Ascending aorta (tissue), 2 donors: ENCODE results near the gene CEP76. TPM values are rescaled to one million over a fixed set of nuclear protein-coding genes. Genes with fewer than 3 reads are reported as not detected.

Experiments used
- DNase-seq, 2 donors: peaks; one replicate each; pipeline ENCODE4 v3.0.0-alpha.2; 2019; ENCODE audit warnings: low spot score in 2 of 2
- H3K27ac ChIP-seq, 2 donors: fragments of 200-600 bp; sonication (generic); one replicate each; pipeline ENCODE4 v1.5.1; 2016 to 2017; ENCODE audit warnings: mild to moderate bottlenecking in 1 of 2
- H3K27me3 ChIP-seq: fragments of 200-600 bp; sonication (generic); one replicate; pipeline ENCODE4 v1.5.1; 2017
- H3K36me3 ChIP-seq, 2 donors: fragments of 200-600 bp; sonication (generic); one replicate each; pipeline ENCODE4 v1.5.1; 2016
- H3K4me1 ChIP-seq, 2 donors: fragments of 200-600 bp; sonication (generic); one replicate each; pipeline ENCODE4 v1.5.1; 2016 to 2017; ENCODE audit warnings: mild to moderate bottlenecking in 1 of 2
- H3K4me3 ChIP-seq, 2 donors: fragments of 200-600 bp; sonication (generic); one replicate each; pipeline ENCODE4 v1.5.1; 2016 to 2017; ENCODE audit warnings: mild to moderate bottlenecking in 1 of 2
- H3K9me3 ChIP-seq, 2 donors: fragments of 200-600 bp; sonication (generic); one replicate each; pipeline ENCODE4 v1.5.1; 2016
- CTCF ChIP-seq, 3 experiments: fragments of 200-600 bp in 2 of 3; fragments of 450-650 bp in 1 of 3; sonication (generic) in 2 of 3; IDR thresholded peaks; one replicate each; pipeline ENCODE4 v1.5.1; 2016 to 2019; ENCODE audit warnings: antibody characterized with exemption in 3 of 3, mild to moderate bottlenecking in 1 of 3, moderate library complexity in 1 of 3
- intact Hi-C: fragments of 100-400 bp; cut with DNase I; formaldehyde crosslinking; loops from one replicate; pipeline ENCODE4 v1.15.1; 2023
- total RNA-seq: library from RNA; depleted of rRNA; stranded (reverse); fragments of >200 nt; gene quantifications from one replicate; pipeline ENCODE4 v1.1.0, GENCODE V29; 2016

Gene CEP76
- total RNA-seq, 1 donor from 2014 or later = 10.3 TPM

DNA sequence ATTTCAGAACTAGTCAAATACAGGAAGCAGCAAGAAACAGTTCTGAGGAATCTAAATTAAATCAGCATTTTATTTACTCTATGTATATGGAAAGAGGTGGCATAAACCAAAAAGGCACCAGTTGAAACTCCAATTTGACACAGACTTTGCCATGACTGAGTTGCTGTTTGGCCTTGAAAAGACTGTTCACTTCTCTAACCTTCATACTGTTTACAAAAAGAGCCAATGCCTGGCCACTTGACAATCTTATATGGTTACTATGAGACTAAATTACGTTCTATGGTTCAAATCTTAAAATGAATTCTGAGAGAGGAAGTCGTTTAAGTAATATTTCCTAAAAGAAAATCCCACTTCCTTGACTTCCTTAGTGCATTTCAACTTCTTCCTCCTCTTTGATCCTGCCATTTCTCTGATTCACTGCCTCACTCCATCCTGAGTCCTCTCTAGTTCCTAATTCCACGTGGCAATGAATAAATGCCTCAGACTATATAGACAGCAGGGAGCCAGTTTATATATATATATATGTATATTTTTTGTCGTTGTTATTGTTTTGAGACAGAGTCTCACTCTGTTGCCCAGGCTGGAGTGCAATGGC lies 13.2 kb downstream of the CEP76 start:
- intact Hi-C loops = no loop called here

DNA sequence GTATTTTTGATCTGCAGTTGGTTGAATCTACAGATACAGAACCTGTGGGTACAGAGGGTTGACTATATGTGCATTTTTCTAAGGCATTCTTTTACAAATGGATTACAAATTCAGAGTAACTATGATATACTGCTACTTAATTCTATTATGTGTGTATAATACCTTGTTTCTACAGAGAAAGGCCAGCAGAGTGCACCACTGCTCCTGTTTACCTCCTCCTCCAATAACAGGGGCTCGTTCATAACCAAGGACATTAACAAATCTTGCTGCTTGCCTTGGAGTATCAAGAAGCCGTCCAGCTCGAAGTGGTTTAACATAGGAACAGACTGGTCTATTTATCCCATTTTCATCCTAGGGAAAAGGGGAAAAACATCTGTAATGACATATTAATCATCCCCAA lies 16.4 kb downstream of the CEP76 start:
- Histone ChIP-seq H3K4me1 (no peaks in the 10 kb centered on the region), H3K27ac (no peak overlapping the region), H3K27me3 (no peaks in the 10 kb centered on the region), H3K9me3 (no peaks in the 10 kb centered on the region), H3K36me3 (peaks cover 21 to 22% of the 10 kb centered on the region in 2 donors), H3K4me3 (no peak overlapping the region)
- DNase-seq = no peak
- no peak for TF ChIP-seq CTCF (IDR thresholded peaks at IDR 0.05)
- intact Hi-C loops = no loop called here

More for the DNA sequence above, 13.2 kb downstream of the CEP76 start:
- Histone ChIP-seq H3K9me3 (no peaks in the 10 kb centered on the region), H3K36me3 (peaks cover 15 to 17% of the 10 kb centered on the region in 2 donors), H3K27ac (no peak overlapping the region), H3K4me3 (no peak overlapping the region), H3K4me1 (no peaks in the 10 kb centered on the region), H3K27me3 (no peaks in the 10 kb centered on the region)
- no peak for TF ChIP-seq CTCF (IDR thresholded peaks at IDR 0.05)
- DNase-seq = no peak

DNA sequence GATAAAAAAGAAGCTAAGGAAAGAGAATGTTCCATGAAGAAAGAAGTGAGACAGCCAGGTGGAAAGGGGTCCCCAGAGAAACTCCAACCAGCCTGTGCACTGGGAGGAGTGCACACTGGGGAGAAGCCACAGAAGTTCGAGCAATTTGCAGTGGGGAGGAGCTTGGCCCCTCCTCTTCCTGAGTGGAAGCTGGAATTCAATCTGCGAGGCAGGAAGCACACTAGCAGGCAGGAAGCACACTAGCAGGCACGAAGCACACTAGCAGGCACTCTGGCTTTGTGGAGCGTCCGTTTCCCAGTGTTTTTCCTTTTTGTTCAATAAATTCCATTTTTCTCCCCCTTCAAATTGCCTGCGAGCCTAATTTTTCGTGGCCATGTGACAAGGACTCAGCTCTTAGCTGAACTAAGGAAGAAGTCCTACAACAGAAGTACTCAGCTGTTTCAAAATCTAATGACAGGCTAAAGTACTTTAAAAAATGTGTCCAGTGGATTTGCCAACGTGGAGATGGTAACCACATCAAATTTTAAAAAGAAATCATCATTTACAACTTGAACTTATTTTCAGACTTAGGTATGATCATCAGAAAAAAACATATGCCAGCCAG lies 23.2 kb downstream of the CEP76 start:
- Histone ChIP-seq H3K4me1 (no peaks in the 10 kb centered on the region), H3K27me3 (no peaks in the 10 kb centered on the region), H3K4me3 (peak overlapping the region in 1 of 2 donors; percentile 54), H3K27ac (peak overlapping the region; percentile 71 to 79), H3K36me3 (peaks cover 4 to 18% of the 10 kb centered on the region in 2 donors), H3K9me3 (no peaks in the 10 kb centered on the region)
- DNase-seq = peak in 1 of 2 donors; percentile 73
- TF ChIP-seq CTCF (IDR thresholded peaks at IDR 0.05) = no peak
- intact Hi-C loops = no loop called here

GRCh38 chr18:12668041-12668440 lies 34.5 kb downstream of the CEP76 start:
- H3K9me3 ChIP-seq = no peaks in the 10 kb centered on the region
- H3K27ac ChIP-seq = no peak overlapping the region
- TF ChIP-seq CTCF (IDR thresholded peaks at IDR 0.05) = no peak
- no peaks in the 10 kb centered on the region for H3K27me3 ChIP-seq
- no peak overlapping the region for H3K4me3 ChIP-seq
- no peaks in the 10 kb centered on the region for H3K4me1 ChIP-seq
- intact Hi-C loops = no loop called here
- peaks cover 2 to 7% of the 10 kb centered on the region in 2 donors for H3K36me3 ChIP-seq
- no peak for DNase-seq

- peaks cover 0 to 10% of the 10 kb centered on the region in 2 donors for H3K4me1 ChIP-seq
- peak in 1 of 2 donors; percentile 71 for DNase-seq
- H3K4me3 ChIP-seq = no peak overlapping the region
- H3K27ac ChIP-seq = no peak overlapping the region
- intact Hi-C loops = loop anchor here (1.0 to 5.0 kb wide), 5 partner anchors 63 to 388 kb away; no protein-coding TSS in a partner anchor
- H3K9me3 ChIP-seq = no peaks in the 10 kb centered on the region
- peaks cover 0 to 3% of the 10 kb centered on the region in 2 donors for H3K36me3 ChIP-seq
- TF ChIP-seq CTCF (IDR thresholded peaks at IDR 0.05) = peak; percentile 77 to 88 (median 84)
- no peaks in the 10 kb centered on the region for H3K27me3 ChIP-seq
Observed at GRCh38 chr18:12659904-12660605, 42.5 kb downstream of the CEP76 start.
